Measurements from ENCODE around the gene JAKMIP1. TPM values are rescaled to one million over a fixed set of nuclear protein-coding genes. Genes with fewer than 3 reads are reported as not detected.

The JAKMIP1 gene
- total RNA-seq, 1 donor from 2014 or later: not detected

DNA sequence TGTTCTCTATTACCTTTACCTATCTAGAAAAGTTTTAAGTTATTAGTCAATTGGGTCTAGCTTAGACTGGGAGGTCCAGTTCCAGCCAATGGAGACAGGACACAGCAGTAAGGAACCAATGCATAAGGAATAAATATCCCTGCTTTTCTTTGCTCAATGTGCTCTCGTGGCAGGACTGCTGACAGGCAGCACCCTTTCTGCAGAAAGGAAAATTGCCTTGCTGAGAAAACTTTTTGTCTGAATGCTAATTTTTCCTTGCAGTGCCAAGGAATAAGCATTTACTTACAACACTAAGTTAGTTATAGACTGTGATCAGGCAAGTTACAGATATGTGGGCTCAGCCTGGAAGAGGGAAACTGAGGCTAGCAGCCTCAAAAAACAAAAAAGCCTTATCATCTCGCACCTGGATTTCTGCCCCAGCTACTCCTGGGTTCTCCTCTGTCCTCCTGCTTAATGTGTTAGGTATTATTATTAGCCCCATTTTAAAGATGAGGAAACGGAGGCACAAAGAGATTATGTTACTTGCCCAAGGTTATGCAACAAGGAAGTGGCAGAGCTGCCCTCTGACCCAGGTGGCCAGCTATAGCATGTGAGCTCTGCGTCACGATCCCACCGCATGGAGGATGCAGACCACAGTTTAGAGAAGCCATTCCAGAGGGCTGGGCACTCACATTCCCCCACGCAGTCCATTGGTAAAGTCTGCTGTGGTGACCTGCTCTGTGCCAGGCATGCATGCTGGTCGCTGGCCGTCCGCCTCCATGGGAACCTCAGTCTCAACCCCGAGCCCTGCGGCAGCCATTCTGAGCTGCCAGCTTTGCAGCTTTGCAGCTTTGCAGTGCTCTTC lies 141.6 kb downstream of the JAKMIP1 start:
- no peak for DNase-seq
- intact Hi-C loops (cut with micrococcal nuclease): no loop called here
- no peak for ATAC-seq

DNA sequence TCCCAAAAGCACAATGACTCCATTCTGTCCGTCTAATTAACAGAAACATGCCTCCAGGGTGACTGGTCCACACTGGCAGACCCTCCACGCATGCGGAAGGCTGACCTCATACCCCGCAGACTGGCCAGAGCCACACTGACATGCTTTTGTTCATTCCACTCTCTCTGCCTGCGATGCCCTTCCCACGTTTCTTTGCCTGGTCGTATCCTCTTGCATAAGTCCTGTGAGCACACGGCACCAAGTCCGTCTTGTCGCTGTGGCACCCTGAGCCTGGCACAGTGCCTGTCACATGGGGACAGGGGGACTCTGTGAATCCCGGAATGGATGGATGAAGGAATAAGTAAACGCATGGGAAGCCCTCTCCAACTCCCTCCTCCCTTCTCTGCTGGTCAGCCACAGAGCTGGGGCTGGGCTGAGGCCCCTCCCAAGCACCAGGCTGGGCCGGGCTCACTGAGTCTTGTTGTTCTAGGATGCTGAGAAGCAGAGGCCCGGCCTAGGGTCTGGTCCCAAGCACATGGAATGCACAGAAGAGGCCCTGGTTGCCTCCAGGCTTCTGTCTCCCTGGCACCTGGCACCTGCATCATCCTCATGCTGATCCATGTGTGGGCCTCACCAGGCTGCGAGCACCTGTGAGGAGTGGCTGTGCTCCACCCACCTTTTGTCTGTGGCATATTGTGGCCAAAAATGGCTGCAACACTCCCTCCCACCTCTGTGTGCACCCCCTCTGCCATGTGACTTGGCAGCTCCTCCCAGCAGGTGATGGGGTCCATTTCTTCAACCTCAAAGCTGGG lies 143.2 kb downstream of the JAKMIP1 start:
- intact Hi-C loops (cut with micrococcal nuclease): no loop called here
- ATAC-seq: no peak
- no peak for DNase-seq

DNA sequence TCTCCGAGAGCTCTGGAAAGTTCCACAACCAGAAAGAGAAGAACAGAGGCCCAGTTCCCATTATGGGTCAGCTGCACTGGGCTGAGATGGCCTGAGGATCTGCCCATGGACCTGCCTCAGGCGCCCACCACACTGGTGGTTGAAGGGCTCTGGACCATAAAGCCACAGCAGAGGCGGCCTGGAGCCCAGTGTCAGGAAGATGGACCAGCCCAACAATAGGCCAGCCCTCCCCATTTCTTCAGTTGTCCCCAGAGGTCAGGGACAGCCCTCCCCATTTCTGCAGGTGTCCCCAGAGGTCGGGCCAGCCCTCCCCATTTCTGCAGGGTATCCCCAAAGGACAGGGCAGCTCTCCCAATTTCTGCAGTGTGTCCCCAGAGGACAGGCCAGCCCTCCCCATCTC lies 144.9 kb downstream of the JAKMIP1 start:
- DNase-seq: no peak
- no peak for ATAC-seq
- intact Hi-C loops (cut with micrococcal nuclease): no loop called here

DNA sequence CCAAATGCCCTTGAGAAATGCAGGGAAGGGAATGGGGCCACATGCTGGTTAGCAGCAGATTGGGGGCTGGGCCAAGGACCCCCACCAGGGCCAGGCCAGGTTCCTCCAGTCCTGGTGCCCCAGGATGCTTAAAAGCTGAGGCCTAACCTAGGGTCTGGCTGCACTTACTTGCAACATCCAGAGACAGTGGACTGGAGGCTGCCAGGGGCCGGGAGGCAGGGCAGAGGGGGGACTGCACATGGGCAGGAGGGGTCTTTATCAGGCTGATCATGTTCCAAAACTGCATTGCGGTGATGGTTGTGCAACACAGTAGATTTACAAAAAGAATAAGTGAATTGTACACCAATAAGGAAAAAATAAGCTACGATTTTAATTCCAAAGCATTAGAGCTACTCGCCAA lies 145.3 kb downstream of the JAKMIP1 start:
- DNase-seq (no peak), ATAC-seq (no peak)
- intact Hi-C loops (cut with micrococcal nuclease): no loop called here

DNA sequence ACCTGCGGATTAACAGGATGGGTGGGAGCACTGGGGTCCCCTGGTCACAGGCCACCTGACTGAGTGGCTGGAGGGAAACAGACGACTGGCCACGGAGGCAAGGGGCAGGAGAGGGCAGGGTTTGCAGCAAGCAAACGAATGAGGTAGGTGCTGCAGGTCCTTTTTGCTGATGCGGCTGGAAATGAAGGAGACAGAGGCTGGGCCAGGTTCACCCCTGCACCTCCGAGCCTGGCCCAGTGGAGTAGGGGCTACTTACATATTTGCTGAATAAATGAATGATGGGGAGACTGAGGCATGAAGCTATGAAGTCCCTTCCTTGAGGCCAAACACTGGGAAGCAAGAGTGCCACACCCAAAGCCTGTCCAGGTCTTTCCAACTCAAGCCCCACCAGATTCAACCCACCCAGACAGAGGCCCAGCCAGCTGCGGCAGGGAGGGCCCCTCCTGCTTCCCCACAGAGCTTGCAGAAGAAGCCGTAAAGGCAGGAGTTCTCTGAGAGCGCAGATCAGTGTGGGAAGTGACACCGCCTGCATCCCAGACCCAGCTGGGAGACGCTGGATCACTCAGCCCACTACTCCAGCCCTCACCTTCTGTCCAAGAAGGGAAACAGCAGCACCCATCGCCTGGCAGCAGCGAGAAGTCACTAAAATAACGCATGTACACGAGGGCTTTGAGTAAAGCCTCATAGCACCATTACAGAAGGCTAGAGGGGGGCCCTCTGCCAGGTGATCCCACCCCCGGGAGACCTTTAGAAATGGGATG lies 146.0 kb downstream of the JAKMIP1 start:
- DNase-seq (no peak), ATAC-seq (no peak)
- intact Hi-C loops (cut with micrococcal nuclease): no loop called here

DNA sequence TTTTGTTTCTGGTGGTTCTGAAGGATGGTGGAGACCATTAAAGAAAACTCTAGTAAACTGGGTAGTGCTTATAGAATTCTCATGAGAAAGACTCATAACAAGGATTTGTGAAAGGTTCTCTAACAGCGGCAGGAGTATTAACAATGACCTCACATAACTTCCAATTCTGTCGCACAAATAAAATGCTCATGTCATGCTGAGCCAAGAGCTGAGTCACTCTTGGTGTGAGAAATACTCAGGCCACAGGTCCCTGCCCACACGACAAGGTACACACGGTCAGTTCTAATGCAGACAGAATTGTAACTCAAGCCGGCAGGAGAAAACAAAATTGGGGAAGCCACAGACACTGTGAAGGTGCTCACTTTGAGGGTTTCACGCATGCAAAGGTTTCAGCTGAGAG lies 147.7 kb downstream of the JAKMIP1 start:
- ATAC-seq (no peak), DNase-seq (no peak)
- intact Hi-C loops (cut with micrococcal nuclease): no loop called here

DNA sequence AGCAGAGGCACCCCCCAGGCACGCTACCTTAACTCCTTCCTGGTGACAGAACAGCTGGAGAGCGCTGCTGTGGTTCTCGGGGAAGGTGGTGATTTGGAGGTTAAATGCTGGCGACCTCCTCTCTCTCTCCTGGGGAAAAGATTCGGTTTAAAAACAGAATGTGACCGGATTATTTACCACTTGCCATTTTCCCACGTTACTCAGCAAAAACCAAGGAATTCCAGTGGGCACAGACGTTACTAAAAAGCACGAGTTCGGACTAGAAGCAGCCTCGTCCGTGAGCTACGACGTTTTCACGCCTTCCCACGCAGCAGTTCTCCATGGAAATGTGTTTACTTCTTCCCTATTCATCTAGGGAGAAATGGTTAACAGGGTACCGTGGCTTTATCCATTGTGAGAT lies 149.8 kb downstream of the JAKMIP1 start:
- intact Hi-C loops (cut with micrococcal nuclease): no loop called here
- no peak for ATAC-seq

DNA sequence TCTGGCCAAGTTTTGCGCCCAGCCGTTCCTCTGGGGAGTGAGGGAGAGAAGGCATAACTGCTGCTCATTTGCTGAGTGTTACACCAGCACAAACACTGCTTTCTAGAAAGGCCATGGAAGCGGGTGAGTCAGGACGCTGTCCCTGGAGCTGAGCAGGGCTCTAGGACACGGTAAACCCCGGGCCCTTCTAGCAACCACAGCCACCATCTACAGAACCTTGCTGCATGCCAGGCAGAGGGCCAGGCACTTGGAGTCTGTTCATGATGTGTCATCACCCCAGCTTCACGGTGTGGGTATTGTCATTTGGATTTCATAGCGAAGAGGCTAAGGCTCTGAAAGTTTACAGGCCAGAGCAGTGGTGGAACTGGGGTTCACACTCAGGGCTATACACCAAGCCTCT lies 150.4 kb downstream of the JAKMIP1 start:
- no peak for ATAC-seq
- intact Hi-C loops (cut with micrococcal nuclease): no loop called here
- DNase-seq: no peak

More for the DNA sequence above, 149.8 kb downstream of the JAKMIP1 start:
- DNase-seq: no peak

DNA sequence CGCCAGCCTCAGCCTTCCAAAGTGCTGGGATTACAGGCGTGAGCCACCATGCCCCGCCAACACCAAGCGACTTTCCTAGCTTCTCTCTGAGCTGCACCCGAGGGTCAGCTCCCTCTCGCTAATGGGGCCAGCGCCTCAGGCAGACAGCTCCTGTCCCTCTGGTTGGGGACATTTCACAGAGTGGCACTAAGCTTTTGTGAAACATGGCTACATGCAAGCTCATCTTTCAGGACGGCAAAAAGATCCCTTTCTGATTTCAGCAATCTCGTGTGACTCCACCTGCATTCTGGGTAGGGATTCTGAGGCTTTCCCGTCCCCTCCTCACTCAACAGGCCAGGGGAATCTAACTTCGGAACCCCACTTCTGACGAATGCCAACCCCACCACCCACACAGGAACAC lies 151.1 kb downstream of the JAKMIP1 start:
- ATAC-seq (no peak), DNase-seq (no peak)
- intact Hi-C loops (cut with micrococcal nuclease): no loop called here

DNA sequence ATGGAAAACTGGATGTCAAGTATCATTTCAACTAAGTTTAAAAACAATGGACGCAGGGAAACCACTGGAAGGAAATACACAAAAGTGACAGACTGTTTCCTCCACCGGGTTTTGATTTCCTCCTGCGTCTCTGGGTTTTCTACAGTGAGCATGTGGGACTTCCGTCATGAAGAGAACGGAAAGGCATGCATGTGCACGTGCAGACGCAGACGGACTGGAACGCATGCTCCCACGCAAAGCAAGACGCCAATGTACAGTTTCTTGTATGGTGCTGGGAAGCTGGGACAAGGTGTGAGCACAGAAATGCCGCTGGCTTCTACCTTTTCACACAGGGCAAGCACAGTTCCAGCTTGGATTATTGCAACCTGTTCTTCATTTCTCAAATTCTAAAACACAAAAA lies 151.8 kb downstream of the JAKMIP1 start:
- no peak for DNase-seq
- intact Hi-C loops (cut with micrococcal nuclease): no loop called here
- no peak for ATAC-seq

DNA sequence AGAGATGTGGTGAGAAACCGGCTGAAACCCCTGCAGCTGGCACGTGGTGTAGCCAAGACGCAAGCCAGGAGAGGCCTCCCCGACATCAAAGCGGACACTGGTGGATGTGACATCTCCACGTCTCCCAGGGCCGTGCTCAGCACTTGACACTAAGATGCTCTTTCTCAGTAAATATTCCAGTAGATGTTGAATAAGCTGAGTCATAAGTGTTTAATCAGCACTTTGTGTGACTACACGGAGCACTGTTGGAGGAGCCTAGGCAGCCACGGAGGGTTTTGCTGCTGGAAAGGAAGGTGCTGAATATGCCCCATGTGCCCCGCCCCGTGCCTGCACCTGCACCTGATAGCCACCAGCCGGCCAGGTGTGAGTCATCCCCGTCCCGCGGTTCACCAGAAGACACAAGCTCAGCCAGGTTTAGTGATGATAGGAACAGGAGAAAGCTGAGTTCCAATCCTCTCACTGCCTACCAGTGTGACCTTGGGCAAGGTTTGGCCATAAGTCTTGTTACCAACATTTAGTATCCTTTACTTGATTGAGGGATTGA lies 153.1 kb downstream of the JAKMIP1 start:
- ATAC-seq (no peak), DNase-seq (no peak)
- intact Hi-C loops (cut with micrococcal nuclease): no loop called here

DNA sequence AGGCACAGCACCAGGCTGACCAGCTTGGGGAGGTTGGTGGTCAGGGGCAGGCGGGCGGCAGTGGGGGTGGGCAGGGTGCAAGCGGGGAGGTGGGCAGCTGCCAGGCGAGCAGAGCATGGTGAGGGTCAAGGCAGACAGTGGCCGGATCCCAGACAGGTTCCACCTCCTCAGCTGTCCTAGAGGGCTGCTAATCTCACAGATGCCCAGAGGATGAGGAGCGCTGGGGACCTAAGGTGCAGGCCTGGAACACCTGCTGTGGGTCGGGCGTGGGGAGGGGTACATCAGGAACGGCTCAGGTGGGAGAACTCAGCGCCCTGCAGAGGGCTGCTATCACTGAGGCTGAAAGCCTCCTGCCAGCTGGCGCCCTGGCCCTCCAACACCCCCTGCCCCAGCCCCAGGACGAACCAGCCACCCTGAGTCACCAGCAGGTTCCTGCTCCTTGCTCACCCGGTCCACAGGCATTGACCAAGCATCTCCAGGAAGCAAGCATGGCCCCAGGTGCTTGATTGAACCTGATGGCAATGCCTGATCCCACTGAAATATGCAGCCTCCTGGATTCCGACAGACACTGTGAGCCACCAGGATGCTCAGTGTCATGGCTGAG lies 153.7 kb downstream of the JAKMIP1 start:
- DNase-seq: no peak
- intact Hi-C loops (cut with micrococcal nuclease): no loop called here

DNA sequence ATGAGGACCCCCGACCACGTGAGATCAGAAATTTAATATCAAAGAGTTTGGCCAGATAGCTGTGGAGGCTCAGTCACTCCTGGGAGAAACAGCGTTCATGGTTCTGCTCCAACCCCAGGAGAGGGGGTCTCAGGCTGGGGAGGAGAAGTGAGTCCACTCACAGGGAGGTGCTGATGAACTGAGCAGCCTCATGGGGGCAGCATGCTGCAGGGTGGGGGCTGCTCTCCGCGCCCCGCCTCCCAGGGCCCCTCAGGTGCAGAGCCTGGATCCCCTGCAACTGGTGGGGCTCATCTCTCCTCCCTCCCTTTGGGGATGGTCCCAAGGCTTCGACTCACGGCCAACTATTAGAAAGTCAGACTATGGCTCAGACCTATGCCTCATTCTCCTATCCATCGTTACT lies 155.5 kb downstream of the JAKMIP1 start:
- intact Hi-C loops (cut with micrococcal nuclease): no loop called here
- DNase-seq (no peak), ATAC-seq (no peak)

More for the DNA sequence above, 153.7 kb downstream of the JAKMIP1 start:
- no peak for ATAC-seq

DNA sequence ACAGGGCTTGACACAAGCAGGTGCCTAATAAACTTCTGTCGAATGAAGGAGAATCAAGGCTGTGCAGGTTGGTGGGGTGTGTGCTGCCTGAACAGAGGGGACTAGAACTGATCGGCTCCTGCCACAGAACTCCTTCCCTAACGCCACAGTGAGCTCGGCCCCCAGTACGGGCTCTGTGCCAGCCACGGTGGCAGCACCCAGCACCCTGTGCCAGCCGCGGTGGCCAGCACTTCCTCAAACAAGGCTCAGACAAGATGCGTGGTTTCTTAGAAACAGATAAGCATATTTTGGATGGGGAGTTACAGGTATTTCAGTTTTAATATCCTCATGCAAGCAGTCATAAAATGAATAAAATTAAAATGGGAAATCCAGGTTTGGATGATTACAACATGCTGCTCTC lies 156.1 kb downstream of the JAKMIP1 start:
- DNase-seq: no peak

DNA sequence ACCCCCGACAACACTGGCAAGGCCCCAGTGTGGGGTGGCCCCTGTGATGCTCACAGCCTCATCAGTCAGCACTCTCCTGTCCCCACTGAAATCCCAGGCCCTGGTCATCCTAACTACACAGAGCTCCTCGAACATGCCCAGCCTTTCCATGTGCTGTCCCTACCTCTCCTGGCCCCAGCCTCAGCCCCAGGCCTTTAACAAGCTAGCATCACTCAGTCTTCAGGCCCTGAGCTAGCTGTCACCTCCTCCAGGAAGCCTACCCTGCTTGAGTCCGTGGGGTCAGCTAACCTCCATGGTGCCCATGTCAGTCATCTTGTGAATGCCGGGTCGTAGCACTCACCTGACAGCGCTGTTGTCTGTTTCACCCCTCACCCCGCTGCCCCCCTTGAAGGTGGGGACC lies 156.5 kb downstream of the JAKMIP1 start:
- ATAC-seq (no peak), DNase-seq (no peak)
- intact Hi-C loops (cut with micrococcal nuclease): no loop called here

More for the DNA sequence above, 156.1 kb downstream of the JAKMIP1 start:
- intact Hi-C loops (cut with micrococcal nuclease): no loop called here
- no peak for ATAC-seq

DNA sequence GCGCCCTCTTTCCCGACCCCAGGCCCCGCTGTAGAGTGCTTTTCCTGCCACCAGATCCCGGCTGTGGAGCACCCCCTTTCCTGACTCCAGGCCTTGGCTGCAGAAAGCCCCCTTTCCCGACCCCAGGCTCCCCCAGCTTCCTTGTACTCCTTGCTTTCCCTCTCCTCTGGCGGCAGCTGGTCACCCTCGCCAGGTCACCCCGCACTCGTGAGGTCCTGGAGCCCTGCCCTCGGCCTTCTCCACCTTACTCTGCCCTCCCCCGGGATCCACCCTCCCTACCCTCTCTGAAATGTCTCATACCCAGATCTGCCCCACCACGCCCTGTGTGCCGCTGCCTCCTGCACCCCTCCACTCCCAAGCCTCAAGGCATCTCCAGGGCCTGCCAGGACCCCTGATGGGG lies 157.2 kb downstream of the JAKMIP1 start:
- no peak for DNase-seq
- ATAC-seq: no peak
- intact Hi-C loops (cut with micrococcal nuclease): no loop called here

DNA sequence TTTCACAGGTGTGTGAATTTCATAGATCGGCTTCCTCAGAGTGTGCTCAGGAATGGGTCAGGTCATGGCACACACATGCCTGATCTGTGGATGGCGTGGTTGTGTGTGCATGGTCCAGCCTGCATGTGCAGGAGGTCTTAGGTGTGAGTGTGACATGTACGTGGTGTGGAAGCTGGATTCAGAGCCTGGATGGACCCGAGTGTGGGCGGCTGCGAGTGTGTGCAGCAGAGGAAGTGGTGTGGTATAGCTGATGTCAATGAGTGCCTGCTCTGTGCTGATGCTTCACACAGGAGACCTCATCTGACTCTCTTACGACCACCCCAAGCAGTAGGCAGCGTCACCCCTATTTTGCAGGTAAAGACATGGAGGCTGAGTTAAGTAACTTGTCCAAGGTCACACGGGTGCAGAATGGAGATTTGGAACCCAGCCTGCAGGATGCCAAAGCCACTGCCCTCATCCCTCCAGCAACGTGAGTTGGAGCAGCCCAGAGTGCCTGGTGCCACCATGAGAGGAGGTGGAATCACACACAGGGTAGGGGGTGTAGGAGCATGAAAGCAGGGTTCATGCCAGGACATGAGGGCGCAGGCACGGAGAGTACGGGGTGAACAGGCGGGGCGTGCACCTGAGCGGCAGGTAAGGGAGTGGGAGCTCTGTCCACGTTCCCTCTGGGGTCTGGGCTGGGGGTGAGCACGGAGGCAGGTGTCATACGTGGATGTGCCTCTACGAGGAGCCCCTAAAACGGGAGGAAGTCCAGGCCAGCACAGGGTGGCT lies 157.9 kb downstream of the JAKMIP1 start:
- DNase-seq (no peak), ATAC-seq (no peak)
- intact Hi-C loops (cut with micrococcal nuclease): no loop called here

DNA sequence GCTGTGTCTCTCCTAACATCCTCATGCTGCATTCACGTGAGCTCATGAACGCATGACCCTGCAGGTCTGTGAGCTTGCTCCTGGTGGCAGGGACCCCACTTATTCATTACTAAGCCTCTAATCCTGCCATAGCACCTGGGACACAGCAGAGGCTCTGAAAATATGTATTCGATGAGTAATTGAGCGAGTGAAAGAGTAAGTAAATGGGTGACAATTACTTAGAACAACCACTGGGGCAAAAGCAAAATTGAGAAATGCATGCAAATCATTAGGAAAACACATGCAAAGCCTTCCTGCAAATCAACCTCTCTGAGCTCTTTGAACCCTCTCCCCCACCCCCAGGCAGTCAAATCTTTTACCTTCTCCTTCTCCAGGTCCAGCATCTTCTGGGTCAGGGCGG lies 158.5 kb downstream of the JAKMIP1 start:
- no peak for ATAC-seq
- intact Hi-C loops (cut with micrococcal nuclease): no loop called here
- no peak for DNase-seq

DNA sequence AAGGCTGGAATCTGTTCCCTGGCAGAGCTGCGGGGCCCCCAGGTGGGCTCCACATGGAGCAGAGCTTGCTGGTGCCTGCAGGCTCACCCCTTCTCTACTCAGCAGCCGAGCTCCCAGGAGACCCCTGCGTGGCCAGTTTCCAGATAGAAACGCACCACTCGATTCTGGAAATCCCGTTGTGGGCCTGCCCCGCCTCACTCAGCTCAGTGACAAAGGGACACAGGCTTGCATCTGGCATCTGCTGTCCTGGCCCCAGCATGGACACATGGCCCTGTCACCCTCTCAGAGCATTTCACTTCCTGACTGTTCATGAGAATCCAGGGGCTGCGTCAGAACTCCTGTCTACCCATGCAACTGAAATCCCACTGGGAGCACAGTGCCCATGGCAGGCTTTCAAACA lies 161.6 kb downstream of the JAKMIP1 start:
- intact Hi-C loops (cut with micrococcal nuclease): no loop called here

More for the DNA sequence above, 161.6 kb downstream of the JAKMIP1 start:
- DNase-seq (no peak), ATAC-seq (no peak)

All from left ventricle myocardium superior (tissue), 1 donor.